GM18526 (cell line): ENCODE data around the gene GNAZ.

Source experiments
- POLR2A ChIP-seq: IDR thresholded peaks from 3 replicates; pipeline ENCODE4 v1.6.1; 2011; ENCODE audit not compliant: insufficient read length; ENCODE audit errors: extremely low read depth

The GNAZ gene

GRCh38 chr22:23120415-23120899 is 50.1 kb downstream of the GNAZ start:
- no peak for TF ChIP-seq POLR2A

GRCh38 chr22:23121000-23121421 is 50.7 kb downstream of the GNAZ start:
- TF ChIP-seq POLR2A: no peak

- no peak for TF ChIP-seq POLR2A
Measured at GRCh38 chr22:23121424-23121823, 51.1 kb downstream of the GNAZ start.

- no peak for TF ChIP-seq POLR2A
Measured at GRCh38 chr22:23122216-23122957, 52.1 kb downstream of the GNAZ start.

- TF ChIP-seq POLR2A: no peak
Measured at GRCh38 chr22:23122992-23123803, 52.9 kb downstream of the GNAZ start.

GRCh38 chr22:23123804-23124254 is 53.5 kb downstream of the GNAZ start:
- no peak for TF ChIP-seq POLR2A

GRCh38 chr22:23124611-23125511 is 54.5 kb downstream of the GNAZ start:
- TF ChIP-seq POLR2A: no peak

GRCh38 chr22:23125512-23126103 is 55.3 kb downstream of the GNAZ start:
- TF ChIP-seq POLR2A: no peak

GRCh38 chr22:23126165-23127054 is 56.1 kb downstream of the GNAZ start:
- TF ChIP-seq POLR2A: no peak

GRCh38 chr22:23127055-23127756 is 56.9 kb downstream of the GNAZ start:
- no peak for TF ChIP-seq POLR2A

- no peak for TF ChIP-seq POLR2A
Measured at GRCh38 chr22:23127788-23128187, 57.5 kb downstream of the GNAZ start.

GRCh38 chr22:23128269-23129108 is 58.2 kb downstream of the GNAZ start:
- TF ChIP-seq POLR2A: no peak
